ENCODE data around the gene AFTPH.

Gene AFTPH

GRCh38 chr2:64538764-64539433 lies 14.8 kb downstream of the AFTPH start:
- Histone ChIP-seq H3K27ac (ENCODE audit: extremely low read depth, low read depth, low read length) (no peak overlapping the region), H3K4me3 (ENCODE audit: low read depth, low read length) (no peak overlapping the region), H3K9me3 (ENCODE audit: control insufficient read depth, insufficient read depth, low read depth, low read length) (no peaks in the 10 kb centered on the region), H3K4me1 (ENCODE audit: control insufficient read depth, insufficient read depth, low read length) (peaks cover 14% of the 10 kb centered on the region), H3K36me3 (ENCODE audit: control insufficient read depth in 2 of 2, insufficient read depth in 1 of 2, low read length in 2 of 2) (no peaks in the 10 kb centered on the region)
- TF ChIP-seq ZNF747 (tag by site-specific recombination; IDR thresholded peaks at IDR 0.05) (no peak), OVOL3 (tag by site-specific recombination; IDR thresholded peaks at IDR 0.05) (no peak), ZNF416 (tag by site-specific recombination; IDR thresholded peaks at IDR 0.05) (no peak), ZNF184 (tag by site-specific recombination; IDR thresholded peaks at IDR 0.05) (no peak), EGR2 (tag by site-specific recombination; IDR thresholded peaks at IDR 0.05; ENCODE audit: low read depth) (no peak), KLF1 (tag by site-specific recombination; IDR thresholded peaks at IDR 0.05) (no peak), ZNF146 (tag by site-specific recombination; IDR thresholded peaks at IDR 0.05) (no peak), ZFP37 (tag by site-specific recombination; IDR thresholded peaks at IDR 0.05) (no peak)
- ChIA-PET POLR2A (no interaction called here), CTCF (interaction anchor here (0.6 kb wide), 1 partner anchor 490 kb away, joined by 3 read pairs; no protein-coding TSS in a partner anchor)

- Histone ChIP-seq H3K4me1 (ENCODE audit: control insufficient read depth, insufficient read depth, low read length) (peaks cover 5% of the 10 kb centered on the region; the same call in 1 of the 2 replicates), H3K4me3 (ENCODE audit: low read depth, low read length) (no peak overlapping the region), H3K36me3 (ENCODE audit: control insufficient read depth in 2 of 2, insufficient read depth in 1 of 2, low read length in 2 of 2) (no peaks in the 10 kb centered on the region), H3K27ac (ENCODE audit: extremely low read depth, low read depth, low read length) (no peak overlapping the region), H3K9me3 (ENCODE audit: control insufficient read depth, insufficient read depth, low read depth, low read length) (no peaks in the 10 kb centered on the region)
- ChIA-PET CTCF (no interaction called here), POLR2A (no interaction called here)
- TF ChIP-seq YY1 (tag by site-specific recombination; IDR thresholded peaks at IDR 0.05) (no peak), TCF7L2 (IDR thresholded peaks at IDR 0.05; ENCODE audit: borderline replicate concordance, low read depth, low read length) (no peak), FEZF1 (tag by site-specific recombination; IDR thresholded peaks at IDR 0.05) (no peak), ZBTB11 (tag by site-specific recombination; conservative IDR thresholded peaks at IDR 0.05; ENCODE audit: low read depth) (no peak)
Measured at GRCh38 chr2:64540615-64541014, 16.5 kb downstream of the AFTPH start.

GRCh38 chr2:64541547-64541946 lies 17.4 kb downstream of the AFTPH start:
- ChIA-PET CTCF (interaction anchor here (0.7 kb wide), 1 partner anchor 9 kb away, joined by 3 read pairs; no protein-coding TSS in a partner anchor), POLR2A (no interaction called here)

More at GRCh38 chr2:64541547-64541946, 17.4 kb downstream of the AFTPH start:
- TF ChIP-seq ZNF138 (tag by site-specific recombination; IDR thresholded peaks at IDR 0.05; ENCODE audit: borderline replicate concordance) = no peak
- no peak for TF ChIP-seq ZNF146 (tag by site-specific recombination; IDR thresholded peaks at IDR 0.05)
- no peak for TF ChIP-seq ATF2 (tag by site-specific recombination; IDR thresholded peaks at IDR 0.05; ENCODE audit: low read depth)
- no peak for TF ChIP-seq KLF8 (tag by site-specific recombination; IDR thresholded peaks at IDR 0.05)
- TF ChIP-seq REST (tag by site-specific recombination; IDR thresholded peaks at IDR 0.05) = no peak
- no peaks in the 10 kb centered on the region for H3K36me3 ChIP-seq (ENCODE audit: control insufficient read depth in 2 of 2, insufficient read depth in 1 of 2, low read length in 2 of 2)
- no peak overlapping the region for H3K27ac ChIP-seq (ENCODE audit: extremely low read depth, low read depth, low read length)
- peaks cover 5% of the 10 kb centered on the region; the same call in 1 of the 2 replicates for H3K4me1 ChIP-seq (ENCODE audit: control insufficient read depth, insufficient read depth, low read length)
- no peak overlapping the region for H3K4me3 ChIP-seq (ENCODE audit: low read depth, low read length)
- H3K9me3 ChIP-seq (ENCODE audit: control insufficient read depth, insufficient read depth, low read depth, low read length) = no peaks in the 10 kb centered on the region
